HG03175 (cell line): Measurements from ENCODE around the gene CNP.

Source experiments
- ATAC-seq: cut with Tn5 transposase; IDR thresholded peaks from one replicate; pipeline ENCODE4 v1.9.1; 2021; ENCODE audit warnings: mild to moderate bottlenecking, moderate library complexity; ENCODE audit not compliant: unreplicated experiment

CNP gene

DNA sequence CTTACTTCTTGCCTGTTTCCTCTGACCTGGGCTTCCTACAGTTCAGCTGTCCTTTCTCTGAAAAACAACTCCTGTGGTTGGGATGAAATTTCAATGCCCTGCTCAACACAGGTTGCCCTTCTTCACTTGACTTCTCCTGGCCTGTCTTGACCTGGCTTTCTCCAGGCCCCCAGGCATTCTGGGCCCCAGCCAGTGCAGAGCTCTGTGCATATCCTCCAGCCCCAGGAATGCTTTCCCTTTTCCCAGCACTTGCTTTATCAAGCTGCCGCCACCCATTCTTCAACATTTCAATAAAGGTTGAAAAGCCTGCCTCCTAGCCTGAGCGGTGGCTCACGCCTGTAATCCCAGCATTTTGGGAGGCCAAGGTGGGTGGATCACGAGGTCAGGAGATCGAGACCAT is 25.4 kb upstream of the CNP start:
- no peak for ATAC-seq

DNA sequence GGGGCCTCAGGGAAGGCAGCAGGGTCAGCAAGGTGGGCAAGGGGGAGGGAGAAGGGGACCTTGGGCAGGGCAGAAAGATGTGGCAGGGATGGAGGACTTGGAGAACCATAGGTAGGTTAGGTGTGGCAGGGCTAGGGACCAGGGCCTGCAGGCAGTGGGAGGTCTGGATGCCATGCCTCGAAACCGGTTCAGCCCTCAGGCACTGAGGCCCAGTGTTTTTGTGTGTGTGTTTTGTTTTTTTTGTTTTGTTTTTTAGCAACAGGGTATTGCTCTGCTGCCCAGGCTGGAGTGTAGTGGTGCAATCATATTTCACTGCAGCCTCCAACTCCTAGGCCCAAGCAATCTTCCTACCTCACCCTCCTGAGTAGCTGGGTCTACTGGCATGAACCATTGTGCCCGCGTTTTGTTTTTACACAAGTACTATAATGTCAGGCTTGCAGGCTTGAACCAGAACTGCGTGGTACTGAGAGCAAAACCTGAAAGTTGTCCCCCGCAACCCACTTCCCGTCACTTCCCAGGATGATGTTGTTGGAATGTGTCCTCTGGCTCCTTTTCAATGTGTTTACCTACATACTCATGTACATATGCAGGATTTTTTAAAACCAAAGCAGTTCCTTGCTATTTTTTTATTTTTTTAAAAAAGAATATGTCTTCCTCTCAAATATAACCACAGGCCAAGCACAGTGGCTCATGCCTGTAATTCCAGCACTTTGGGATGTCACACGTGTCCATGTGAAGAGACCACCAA is 23.8 kb upstream of the CNP start:
- ATAC-seq, result no peak

DNA sequence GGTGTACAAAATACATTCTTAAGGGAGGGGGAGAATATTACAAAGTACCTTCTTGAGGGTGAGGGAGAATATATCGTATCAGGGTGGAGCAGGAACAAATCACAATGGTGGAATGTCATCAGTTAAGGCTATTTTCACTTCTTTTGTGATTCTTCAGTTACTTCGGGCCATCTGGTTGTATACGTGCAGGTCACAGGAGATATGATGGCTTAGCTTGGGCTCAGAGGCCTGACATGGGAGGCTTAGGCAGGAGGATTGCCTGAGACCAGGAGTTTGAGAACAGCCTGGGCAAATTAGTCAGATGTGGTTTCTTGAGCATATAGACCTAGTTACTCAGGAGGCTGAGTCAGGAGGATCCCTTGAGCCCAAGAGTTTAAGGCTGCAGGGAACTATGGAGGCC is 23.1 kb upstream of the CNP start:
- ATAC-seq, result no peak

DNA sequence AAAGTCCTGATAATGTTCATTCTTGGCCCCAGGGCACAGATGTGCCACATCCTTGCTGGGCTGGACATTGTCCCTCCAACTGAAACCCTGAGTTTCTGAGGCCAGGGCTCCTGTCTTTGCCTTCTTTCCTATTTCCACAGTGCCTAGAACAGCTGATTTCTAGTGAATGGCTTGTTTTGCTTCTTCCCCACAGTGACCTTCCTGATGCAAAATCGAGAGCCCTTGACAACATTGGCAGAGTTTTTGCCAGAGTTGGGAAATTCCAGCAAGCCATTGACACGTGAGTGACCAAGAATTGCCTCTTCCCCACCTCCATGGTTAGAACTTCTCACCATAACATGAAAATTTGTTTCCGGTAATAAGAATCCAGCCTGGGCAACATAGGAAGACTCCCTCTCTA is 21.7 kb upstream of the CNP start:
- ATAC-seq, result no peak

DNA sequence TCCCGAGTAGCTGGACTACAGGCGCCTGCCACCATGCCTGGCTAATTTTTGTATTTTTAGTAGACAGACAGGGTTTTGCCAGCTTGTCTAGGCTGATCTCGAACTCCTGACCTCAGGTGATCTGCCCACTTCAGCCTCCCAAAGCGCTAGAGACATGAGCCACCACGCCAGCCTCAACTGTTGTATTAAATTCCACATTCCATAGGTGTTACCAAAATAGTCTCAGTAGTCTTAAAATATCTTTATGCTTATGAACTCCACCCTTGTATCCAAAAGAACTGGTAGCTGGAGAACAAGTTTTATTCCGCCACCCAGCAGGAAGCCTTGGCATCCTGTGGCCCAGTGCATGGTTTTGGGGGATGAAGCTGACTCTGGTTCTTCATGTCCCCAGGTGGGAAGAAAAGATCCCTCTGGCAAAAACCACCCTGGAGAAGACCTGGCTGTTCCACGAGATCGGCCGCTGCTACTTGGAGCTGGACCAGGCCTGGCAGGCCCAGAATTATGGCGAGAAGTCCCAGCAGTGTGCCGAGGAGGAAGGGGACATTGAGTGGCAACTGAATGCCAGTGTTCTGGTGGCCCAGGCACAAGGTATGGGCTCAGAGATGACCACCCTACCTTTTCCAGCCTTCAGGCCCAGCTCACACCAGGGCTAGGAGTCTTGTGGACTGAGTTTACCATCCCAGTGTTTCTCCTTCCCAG is 17.7 kb upstream of the CNP start:
- ATAC-seq, result no peak

DNA sequence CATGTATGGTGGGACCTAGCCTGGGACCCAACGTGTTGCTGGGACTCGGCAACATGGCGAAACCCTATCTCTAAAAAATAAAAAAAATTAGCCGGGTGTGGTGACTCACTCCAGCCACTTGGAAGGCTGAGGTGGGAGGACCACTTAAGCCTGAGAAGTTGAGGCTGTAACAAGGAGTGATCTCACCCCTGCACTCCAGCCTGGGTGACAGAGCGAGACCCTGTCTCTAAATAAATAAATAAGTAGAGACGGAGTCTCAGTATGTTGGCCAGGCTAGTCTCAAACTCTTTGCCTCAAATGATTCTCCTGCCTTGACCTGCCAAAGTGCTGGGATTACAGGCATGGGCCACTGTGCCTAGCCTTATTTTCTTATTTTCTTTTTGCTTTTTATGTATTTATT is 10.1 kb upstream of the CNP start:
- no peak for ATAC-seq

DNA sequence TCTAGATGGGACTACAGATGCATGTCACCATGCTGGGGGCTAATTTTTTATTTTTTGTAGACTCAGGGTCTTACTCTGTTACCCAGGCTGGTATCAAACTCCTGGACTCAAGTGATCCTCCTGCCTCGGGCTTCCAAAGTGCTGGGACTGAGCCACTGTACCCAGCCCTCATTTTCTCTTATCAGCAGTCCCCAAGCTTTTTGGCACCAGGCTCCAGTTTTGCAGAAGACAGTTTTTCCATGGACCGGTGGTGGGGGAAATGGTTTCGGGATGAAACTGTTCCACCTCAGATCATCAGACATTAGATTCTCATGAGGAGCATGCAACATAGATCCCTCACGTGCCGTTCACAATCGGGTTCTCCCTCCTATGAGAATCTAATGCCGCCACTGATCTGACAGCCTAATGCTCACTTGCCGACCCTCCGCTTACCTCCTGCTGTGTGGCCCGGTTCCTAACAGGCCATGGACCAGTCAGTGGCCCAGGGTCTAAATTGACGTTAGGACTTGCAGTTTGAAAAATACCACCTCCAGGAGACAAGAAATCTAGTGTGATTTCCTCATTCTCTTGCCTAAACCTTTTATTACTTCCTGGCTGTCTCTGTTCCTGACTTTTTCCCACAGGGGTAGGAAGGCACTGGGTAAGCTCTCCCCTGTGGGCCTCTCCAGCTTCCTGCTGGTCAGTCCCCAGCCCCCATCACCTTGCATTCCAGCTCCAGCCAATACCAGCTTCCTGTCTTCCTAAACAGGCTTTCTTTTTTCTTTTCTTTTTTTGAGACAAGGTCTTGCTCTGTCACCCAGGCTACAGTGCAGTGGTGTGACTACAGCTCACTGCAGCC is 9.3 kb upstream of the CNP start:
- no peak for ATAC-seq

DNA sequence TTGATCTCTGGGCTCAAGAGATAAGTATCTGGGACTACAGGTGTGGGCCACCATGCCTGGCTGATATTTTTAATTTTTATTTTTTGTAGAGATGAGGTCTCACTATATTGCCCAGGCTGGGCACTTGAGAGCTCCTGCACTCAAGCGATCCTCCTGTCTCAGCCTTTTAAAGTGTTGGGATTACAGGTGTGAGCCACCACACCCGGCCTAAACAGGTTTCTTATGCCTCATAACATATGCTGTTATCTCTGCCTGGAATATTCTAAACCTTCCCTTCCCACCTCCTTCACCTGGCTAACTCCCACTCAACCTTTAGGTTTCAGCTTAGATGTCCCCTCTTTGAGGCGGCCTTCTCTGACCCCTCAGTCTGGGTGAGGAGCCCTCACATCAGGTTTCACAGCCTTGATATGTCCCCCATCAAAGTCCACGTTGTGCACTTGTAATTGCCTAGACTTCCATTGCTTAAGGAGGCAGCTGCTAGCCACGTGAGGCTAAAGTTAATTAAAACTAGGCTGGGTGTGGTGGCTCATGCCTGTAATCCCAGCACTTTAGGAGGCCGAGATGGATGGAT is 8.6 kb upstream of the CNP start:
- ATAC-seq, result no peak

DNA sequence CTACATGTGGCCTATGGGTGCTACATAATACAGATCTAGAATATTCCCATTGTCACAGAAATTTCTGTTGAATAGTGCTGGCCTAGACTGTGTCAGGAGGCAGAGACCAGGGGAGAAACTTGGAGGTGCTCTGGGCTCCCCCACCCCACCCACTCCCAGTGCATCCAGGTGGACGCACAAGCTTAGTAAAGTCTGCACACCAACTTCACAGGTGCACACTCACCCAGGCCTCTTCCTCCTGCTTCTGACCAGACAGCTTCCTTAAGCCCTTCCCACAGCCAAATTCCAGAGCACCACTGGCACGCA is 7.6 kb upstream of the CNP start:
- ATAC-seq, result no peak

DNA sequence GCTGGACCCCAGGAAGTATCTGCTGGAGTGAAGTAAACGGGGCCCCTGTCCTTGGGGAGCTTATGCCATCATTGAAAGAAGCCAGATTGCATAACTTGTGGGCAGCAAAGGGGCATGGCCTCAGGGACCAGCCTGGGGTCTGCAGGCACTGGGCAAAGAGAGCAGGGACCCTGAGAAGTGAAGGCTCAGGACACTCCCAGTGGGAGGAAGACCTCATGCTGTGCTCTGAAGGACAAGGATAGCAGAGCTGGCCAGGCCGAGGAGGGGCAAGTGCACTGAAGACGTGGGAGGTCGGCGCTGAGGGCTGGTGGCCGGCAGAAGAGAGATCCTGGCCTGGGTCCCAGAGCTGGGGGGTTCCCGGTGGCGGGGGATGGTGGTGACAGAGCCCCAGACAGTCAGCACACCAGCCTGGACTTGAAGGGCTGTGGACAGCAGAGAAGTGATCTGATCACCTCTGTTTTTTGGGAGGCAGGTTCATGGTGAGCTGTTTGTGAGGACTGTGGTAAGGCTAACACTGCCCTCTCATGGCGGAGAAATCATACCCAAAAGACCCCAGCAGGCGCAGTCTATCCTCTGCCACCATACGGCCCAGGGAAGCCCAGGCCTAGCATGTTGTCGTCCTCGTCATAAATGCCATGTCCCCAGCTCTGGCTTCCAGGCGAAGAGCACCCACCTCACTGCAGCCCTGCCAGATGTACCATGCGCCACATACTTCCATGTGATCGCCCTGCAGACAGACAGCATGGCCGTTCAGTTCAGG is 7.1 kb upstream of the CNP start:
- no peak for ATAC-seq

DNA sequence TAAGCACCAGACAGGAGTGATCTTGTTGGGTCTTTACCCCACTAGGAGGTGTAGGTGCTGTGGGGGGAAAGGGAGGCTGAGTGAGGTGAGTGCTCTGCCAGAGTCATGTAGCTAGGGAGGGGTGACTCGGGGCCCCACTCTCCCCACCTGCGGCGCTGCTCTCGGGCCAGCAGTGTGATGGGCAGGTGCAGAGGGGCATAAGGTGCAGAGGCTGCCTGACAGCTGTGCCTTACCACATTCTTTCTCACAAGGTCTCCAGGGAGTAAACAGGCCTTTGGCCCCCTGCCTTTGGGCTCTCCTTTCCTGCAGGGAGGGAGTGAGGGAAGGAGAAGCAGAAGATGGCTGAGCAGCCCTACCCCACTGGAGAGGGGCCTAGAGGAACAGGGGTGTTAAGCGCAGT is 4.5 kb upstream of the CNP start:
- no peak for ATAC-seq

DNA sequence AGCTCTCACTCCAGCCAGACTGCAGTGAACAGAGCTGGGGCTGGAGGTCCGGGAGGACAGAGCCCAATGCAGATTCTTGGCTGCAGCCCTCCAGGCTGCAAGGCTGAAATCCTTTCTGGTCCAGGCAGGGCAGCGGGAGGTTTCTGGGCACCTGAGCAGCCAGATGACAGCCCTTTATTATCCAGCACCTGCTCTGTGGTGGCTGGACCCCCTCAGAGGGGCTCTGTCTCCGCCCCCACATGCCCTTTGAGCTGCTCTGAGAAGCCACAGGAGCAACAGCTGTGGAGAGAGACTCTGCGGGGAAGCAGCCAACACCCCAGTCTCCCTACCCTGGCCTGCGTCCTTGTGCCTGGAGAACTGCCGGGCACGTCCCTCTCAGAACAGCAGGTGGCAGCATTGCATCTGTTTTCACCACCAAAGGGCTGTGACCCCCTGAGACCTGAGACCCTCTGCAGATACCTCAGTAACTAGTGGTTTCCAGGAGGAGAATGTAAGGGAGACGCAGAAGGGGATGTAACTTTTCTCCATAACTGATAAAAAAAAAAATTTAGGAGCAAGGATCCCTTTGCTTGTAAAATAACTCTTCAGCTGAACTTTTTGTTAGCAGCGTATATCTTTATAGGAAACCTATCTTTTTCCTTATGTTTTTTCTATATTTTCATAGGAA is 3.7 kb upstream of the CNP start:
- no peak for ATAC-seq

DNA sequence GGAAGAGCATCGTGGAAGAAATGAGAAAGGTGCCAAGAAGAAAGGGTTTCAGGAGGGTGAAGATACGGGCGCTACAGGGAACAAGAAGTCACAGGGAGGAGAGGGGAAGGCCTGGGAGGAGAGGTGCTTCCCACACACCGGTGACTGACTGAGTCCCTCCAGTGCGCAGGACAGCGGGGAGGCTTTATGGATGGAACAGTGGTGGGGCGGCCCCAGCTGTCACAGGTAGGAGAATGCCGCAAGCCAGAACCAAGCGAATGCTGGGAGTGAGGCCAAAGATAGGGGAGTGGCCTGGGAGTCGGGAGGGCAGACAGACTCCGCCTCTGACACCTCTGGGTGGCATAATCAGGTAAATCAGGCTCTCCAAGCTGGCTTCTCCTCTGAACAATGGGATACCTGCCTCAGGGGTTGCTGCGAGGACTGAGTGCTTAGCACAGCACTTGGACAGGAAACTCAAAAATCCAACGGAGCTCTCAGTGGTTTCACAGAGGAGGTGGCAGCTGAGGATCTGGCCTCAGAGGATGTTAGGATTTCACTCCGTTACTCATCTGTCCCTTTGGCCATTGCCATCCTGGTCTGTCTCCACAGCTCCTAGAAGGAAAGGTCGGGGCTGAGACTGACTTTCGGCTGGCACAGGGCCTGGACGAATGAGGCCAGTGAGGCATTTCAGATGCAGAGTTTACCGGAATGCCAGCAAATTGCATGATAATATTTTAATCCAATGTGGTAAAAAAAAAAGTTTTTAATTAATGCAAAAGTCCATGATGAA is 717 bp upstream of the CNP start:
- ATAC-seq, result no peak

DNA sequence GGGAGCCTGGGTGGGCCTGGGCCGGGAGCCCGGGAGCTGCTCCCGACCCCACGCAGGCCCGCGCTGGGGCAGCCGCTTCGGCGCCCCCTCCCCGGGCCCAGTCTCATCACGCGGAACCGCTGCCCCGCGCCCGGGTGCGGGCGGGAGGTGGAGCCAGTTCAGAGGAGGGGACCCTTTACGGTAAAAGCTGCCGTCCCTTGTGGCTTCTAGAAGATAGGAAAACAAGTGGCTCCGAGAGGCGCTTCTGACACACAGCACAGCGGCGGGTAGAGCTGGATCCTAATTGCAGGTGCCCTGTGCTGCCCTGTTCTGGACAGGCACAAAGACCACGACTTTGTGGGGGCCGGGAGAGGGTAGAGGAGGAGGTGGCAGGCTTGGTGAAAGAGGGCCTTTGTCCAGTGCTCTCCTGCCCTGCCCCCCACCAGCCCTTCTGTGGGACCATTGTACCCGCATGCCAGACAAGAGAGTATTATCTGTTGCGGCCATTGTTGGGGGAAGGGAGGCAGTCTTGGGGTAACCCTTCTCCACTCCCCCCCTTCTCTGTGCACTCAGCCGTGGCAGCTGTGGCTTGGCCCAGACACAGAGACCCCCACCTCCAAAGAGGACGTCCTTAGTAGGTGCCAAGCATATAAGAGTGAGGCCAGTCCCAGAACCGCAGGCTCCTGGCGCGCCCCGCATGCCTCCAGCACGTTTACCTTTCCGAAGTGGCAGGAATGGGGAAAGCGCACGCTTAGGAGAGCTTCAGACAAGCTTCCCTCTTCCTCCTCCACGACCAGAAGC is 736 bp downstream of the CNP start:
- peak; percentile 8 for ATAC-seq

DNA sequence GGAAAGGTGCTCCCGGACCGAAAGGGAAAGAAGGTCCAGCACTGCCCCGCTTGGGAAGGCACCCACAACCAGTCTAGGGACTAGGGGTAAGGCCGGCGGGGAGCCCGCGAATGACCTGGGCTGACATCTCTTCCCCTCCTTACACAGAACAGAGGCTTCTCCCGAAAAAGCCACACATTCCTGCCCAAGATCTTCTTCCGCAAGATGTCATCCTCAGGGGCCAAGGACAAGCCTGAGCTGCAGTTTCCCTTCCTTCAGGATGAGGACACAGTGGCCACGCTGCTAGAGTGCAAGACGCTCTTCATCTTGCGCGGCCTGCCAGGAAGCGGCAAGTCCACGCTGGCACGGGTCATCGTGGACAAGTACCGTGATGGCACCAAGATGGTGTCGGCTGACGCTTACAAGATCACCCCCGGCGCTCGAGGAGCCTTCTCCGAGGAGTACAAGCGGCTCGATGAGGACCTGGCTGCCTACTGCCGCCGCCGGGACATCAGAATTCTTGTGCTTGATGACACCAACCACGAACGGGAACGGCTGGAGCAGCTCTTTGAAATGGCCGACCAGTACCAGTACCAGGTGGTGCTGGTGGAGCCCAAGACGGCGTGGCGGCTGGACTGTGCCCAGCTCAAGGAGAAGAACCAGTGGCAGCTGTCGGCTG is 1.5 kb downstream of the CNP start:
- ATAC-seq, result no peak

DNA sequence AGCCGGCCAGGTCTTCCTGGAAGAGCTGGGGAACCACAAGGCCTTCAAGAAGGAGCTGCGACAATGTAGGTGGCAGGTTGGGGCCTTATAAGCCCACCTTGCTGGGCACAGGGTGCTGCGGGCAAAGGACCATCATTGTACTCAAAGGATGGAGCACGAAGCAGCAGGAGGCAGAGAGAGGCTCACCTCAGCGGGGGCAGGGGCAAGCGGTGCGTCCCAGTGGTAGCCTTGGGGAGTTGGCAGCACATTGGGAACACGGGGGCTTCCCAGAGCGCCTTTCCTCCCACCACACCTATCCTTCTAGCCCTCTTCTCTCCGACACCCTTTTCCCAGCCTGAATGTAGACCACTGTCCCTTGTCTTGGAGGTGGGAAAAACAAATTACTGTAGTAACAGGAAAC is 2.1 kb downstream of the CNP start:
- no peak for ATAC-seq

DNA sequence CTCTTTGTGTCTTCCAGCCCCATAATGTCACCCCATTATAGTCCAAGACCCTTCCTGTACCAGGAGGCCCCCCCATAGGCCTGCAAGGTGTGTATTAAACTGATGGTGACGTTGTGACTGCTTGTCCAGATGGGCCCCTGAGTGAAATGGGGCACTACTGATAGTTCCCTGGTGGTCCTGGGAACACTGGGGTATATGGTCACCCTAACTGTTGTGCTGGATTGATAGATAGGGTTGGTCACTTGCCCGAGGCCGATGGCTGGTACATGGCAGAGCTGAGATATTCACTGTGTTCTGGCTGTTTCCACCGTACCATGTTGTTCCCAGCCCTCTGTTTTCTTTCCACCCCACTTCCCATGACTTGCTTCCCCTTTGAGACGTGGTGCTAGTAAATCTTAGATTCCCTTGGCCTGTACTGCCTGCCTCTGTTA is 4.3 kb downstream of the CNP start:
- no peak for ATAC-seq

DNA sequence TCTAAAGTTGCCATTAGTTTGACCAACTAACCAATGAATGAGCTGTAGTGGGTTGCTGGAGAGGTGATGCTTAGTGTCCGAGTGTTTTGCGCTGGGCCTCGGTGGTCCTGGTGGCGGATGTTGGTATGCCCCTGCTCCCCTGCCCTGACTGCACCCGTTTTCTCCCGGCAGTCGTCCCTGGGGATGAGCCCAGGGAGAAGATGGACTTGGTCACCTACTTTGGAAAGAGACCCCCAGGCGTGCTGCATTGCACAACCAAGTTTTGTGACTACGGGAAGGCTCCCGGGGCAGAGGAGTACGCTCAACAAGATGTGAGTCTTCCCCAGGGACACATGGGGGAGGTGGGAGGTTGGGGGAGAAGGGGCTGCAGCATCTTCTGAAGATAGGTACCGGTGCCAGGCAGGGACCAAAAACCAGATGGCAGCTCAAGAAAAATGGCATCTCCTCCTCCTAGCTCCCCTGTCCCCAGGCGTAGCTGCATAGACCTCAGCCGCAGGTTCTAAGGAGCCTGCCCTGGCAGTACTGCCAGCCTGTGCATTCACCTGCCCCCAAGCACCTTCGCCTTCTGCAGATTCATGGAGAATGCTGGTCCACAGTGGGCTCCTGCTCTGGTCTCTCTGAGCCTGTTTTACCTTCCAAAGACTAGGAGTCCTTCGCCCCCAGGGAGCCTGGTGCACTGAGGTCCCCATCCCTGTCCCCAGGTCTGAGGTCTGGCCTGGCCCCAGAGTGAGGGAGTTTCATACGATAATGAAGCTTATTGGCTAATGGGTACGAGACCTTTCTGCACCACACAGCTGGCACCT is 5.3 kb downstream of the CNP start:
- no peak for ATAC-seq
